ENCODE measurements around the gene PEX5L. TPM values are rescaled to one million over a fixed set of nuclear protein-coding genes. Genes with fewer than 3 reads are reported as not detected.

Gene PEX5L
- total and polyA plus RNA-seq, 10 of the 15 experiments (the other 5 are each of a cell fraction or from before 2014, with no cell fraction given) = 0.11 to 17.0 (median 0.50) TPM

GRCh38 chr3:179981646-179982045 lies 55.1 kb downstream of the PEX5L start:
- ChIA-PET CTCF (no interaction called here), POLR2A (no interaction called here), RAD21 (ENCODE audit: unreplicated experiment) (no interaction called here), SMC1A (ENCODE audit: uncharacterized antibody, unreplicated experiment) (no interaction called here)
- H3K4me3 ChIP-seq = no peak overlapping the region
- H4K20me1 ChIP-seq (ENCODE audit: control insufficient read depth, insufficient read depth) = no peaks in the 10 kb centered on the region
- in situ Hi-C loops (cut with MboI) = no loop called here
- DNase-seq (ENCODE audit: low read depth, low spot score) (no peak), ATAC-seq (no peak), FAIRE-seq (no peak)
- no peaks in the 10 kb centered on the region for H3K4me1 ChIP-seq (ENCODE audit: control insufficient read depth, insufficient read depth, low read length)
- H3K79me2 ChIP-seq (ENCODE audit: control insufficient read depth, insufficient read depth, low read length) = no peaks in the 10 kb centered on the region
- no peak overlapping the region for H3K27ac ChIP-seq (ENCODE audit: control insufficient read depth, insufficient read depth)
- no peak overlapping the region for H3K4me2 ChIP-seq (ENCODE audit: control insufficient read depth, insufficient read depth)
- BruUV-seq (replicated peaks) = no TSS peak
- TF ChIP-seq DPF2 (IDR thresholded peaks at IDR 0.05) (no peak), TCF12 (IDR thresholded peaks at IDR 0.05; ENCODE audit: low read depth, low read length) (no peak), NFIC (IDR thresholded peaks at IDR 0.05; ENCODE audit: low read depth, low read length) (no peak), E2F4 (IDR thresholded peaks at IDR 0.05; ENCODE audit: low read depth, low read length) (no peak), ZNF687 (IDR thresholded peaks at IDR 0.05) (no peak)
- no peak overlapping the region for H2AFZ ChIP-seq (ENCODE audit: control insufficient read depth, low read depth, low read length)
- H3K9ac ChIP-seq (ENCODE audit: control insufficient read depth, insufficient read depth, low read length) = no peak overlapping the region
- intact Hi-C loops (cut with micrococcal nuclease; ENCODE audit: unreplicated experiment) = no loop called here
- no peaks in the 10 kb centered on the region for H3K36me3 ChIP-seq (ENCODE audit: control insufficient read depth in 2 of 2, insufficient read depth in 2 of 2, low read length in 1 of 2)
- H3K27me3 ChIP-seq (replicated peaks in 1 of 2; ENCODE audit: control insufficient read depth in 2 of 2, insufficient read depth in 2 of 2, low read length in 1 of 2) = no peaks in the 10 kb centered on the region
- H3K9me3 ChIP-seq (replicated peaks; ENCODE audit: control insufficient read depth, insufficient read depth, low read length) = no peaks in the 10 kb centered on the region
